CD8-positive, alpha-beta memory T cell (primary cell): ENCODE data around the gene TFG. TPM values are rescaled to one million over a fixed set of nuclear protein-coding genes. Genes with fewer than 3 reads are reported as not detected.

Experiments
- CTCF ChIA-PET: fragments of 350-600 bp; sonication (Branson Sonifier 250); formaldehyde crosslinking; loops from one replicate; lab custom pipeline; 2021; ENCODE audit warnings: antibody characterized with exemption; lab: Charles Lee
- POLR2A ChIA-PET: fragments of 350-600 bp; sonication (Branson Sonifier 250); formaldehyde crosslinking; loops from one replicate; lab custom pipeline; 2021; ENCODE audit warnings: antibody characterized with exemption; lab: Charles Lee
- DNase-seq, 5 donors: peaks; one replicate each; pipeline versions ENCODE4 v3.0.0 to v3.0.0-alpha.2; 2020 to 2022; ENCODE audit warnings: mixed read lengths in 1 of 5
- H3K27ac ChIP-seq: one replicate; pipeline ENCODE4 v1.7.0; 2013; ENCODE audit warnings: low read depth, mild to moderate bottlenecking, low read length, moderate library complexity
- H3K27me3 ChIP-seq: 2 replicates; pipeline ENCODE4 v1.7.0; 2013; ENCODE audit warnings: low read length, mild to moderate bottlenecking; ENCODE audit not compliant: insufficient read depth, poor library complexity, severe bottlenecking
- H3K36me3 ChIP-seq: 2 replicates; pipeline ENCODE4 v1.7.0; 2013; ENCODE audit warnings: mild to moderate bottlenecking, low read length, moderate library complexity; ENCODE audit not compliant: insufficient read depth
- H3K4me1 ChIP-seq: 2 replicates; pipeline ENCODE4 v1.7.0; 2013; ENCODE audit warnings: mild to moderate bottlenecking, low read length, moderate library complexity; ENCODE audit not compliant: insufficient read depth
- H3K4me3 ChIP-seq: 2 replicates; pipeline ENCODE4 v1.7.0; 2013; ENCODE audit warnings: mild to moderate bottlenecking, low read length
- H3K9me3 ChIP-seq: 2 replicates; pipeline ENCODE4 v1.7.0; 2013; ENCODE audit warnings: mild to moderate bottlenecking, low read length
- H3K27ac Mint-ChIP-seq, 8 donors: one replicate each; pipeline ENCODE4 v1.8.0; 2020 to 2021; ENCODE audit warnings: mixed read lengths in 8 of 8, mild to moderate bottlenecking in 6 of 8, inconsistent platforms in 3 of 8, moderate library complexity in 3 of 8
- H3K27me3 Mint-ChIP-seq, 2 donors: one replicate each; pipeline ENCODE4 v1.8.0; 2020 to 2021; ENCODE audit warnings: mixed read lengths in 2 of 2, mild to moderate bottlenecking in 1 of 2, moderate library complexity in 1 of 2
- H3K36me3 Mint-ChIP-seq, 3 donors: one replicate each; pipeline ENCODE4 v1.8.0; 2020 to 2021; ENCODE audit warnings: mixed read lengths in 3 of 3, inconsistent platforms in 1 of 3, mild to moderate bottlenecking in 1 of 3
- H3K4me1 Mint-ChIP-seq, 3 donors: one replicate each; pipeline ENCODE4 v1.8.0; 2020 to 2021; ENCODE audit warnings: mixed read lengths in 3 of 3, inconsistent platforms in 1 of 3, mild to moderate bottlenecking in 1 of 3
- H3K4me3 Mint-ChIP-seq, 7 donors: one replicate each; pipeline ENCODE4 v1.8.0; 2020 to 2021; ENCODE audit warnings: mixed read lengths in 7 of 7, mild to moderate bottlenecking in 6 of 7, moderate library complexity in 4 of 7, inconsistent platforms in 2 of 7
- H3K9me3 Mint-ChIP-seq, 5 donors: one replicate each; pipeline ENCODE4 v1.8.0; 2020 to 2022; ENCODE audit warnings: mixed read lengths in 5 of 5, mild to moderate bottlenecking in 3 of 5, moderate library complexity in 2 of 5, inconsistent platforms in 1 of 5
- polyA plus RNA-seq: library from polyadenylated mRNA; unstranded; fragments of 300-500 nt; fragmentation: Illumina TruSeq; gene quantifications from one replicate; pipeline ENCODE4 v1.2.3, GENCODE V29; 2021
- total RNA-seq, 2 experiments: library from RNA; stranded (reverse); gene quantifications; one replicate each; pipeline ENCODE4 v1.2.3, GENCODE V29; 2021

TFG gene
- total and polyA plus RNA-seq, 3 experiments from 2014 or later, result 45.4 to 50.6 (median 49.7) TPM

- no peak overlapping the region for H3K27ac ChIP-seq
- DNase-seq, result no peak
- H3K4me3 Mint-ChIP-seq, result no peak overlapping the region
- H3K36me3 ChIP-seq, result no peaks in the 10 kb centered on the region
- H3K4me1 Mint-ChIP-seq, result no peaks in the 10 kb centered on the region
- H3K36me3 Mint-ChIP-seq, result no peaks in the 10 kb centered on the region
- ChIA-PET POLR2A (no interaction called here), CTCF (no interaction called here)
- H3K4me3 ChIP-seq, result no peak overlapping the region
- H3K9me3 Mint-ChIP-seq, result no peaks in the 10 kb centered on the region
- H3K27me3 ChIP-seq, result no peaks in the 10 kb centered on the region
- peaks cover 12 to 70% of the 10 kb centered on the region in 2 donors for H3K27me3 Mint-ChIP-seq
- H3K9me3 ChIP-seq, result no peaks in the 10 kb centered on the region
- H3K27ac Mint-ChIP-seq, result no peak overlapping the region
- no peaks in the 10 kb centered on the region for H3K4me1 ChIP-seq
These were observed 8.6 kb upstream of the TFG start for GRCh38 chr3:100700708-100701107.

GRCh38 chr3:100702082-100702979 lies 7.0 kb upstream of the TFG start:
- H3K27ac ChIP-seq, result no peak overlapping the region
- no peaks in the 10 kb centered on the region for H3K4me1 Mint-ChIP-seq
- H3K36me3 Mint-ChIP-seq, result no peaks in the 10 kb centered on the region
- no peaks in the 10 kb centered on the region for H3K36me3 ChIP-seq
- no peak for DNase-seq
- no peaks in the 10 kb centered on the region for H3K27me3 ChIP-seq
- no peaks in the 10 kb centered on the region for H3K9me3 ChIP-seq
- H3K9me3 Mint-ChIP-seq, result no peaks in the 10 kb centered on the region
- no peaks in the 10 kb centered on the region for H3K4me1 ChIP-seq
- H3K4me3 ChIP-seq, result no peak overlapping the region
- CTCF ChIA-PET, result no interaction called here
- no peak overlapping the region for H3K27ac Mint-ChIP-seq
- H3K27me3 Mint-ChIP-seq, result peaks cover 11 to 64% of the 10 kb centered on the region in 2 donors
- no peak overlapping the region for H3K4me3 Mint-ChIP-seq
- POLR2A ChIA-PET, result no interaction called here

DNA sequence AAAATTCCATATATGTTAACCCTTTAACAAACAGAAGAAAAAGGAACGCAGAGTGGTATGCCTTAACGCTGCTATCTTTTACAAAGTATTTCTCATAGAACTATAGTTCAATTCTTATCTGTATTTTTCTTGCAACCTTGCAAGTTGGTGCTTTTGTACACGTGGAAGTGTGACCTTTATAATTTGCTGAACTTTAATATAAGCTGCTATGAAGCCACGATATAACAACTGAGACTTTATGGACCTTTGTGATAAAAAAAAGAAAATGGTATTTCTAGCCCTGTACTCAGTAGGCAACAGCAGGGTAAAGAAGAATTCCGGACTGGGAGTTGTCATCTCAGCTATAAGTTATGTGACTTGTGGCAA lies 6.3 kb upstream of the TFG start:
- CTCF ChIA-PET, result no interaction called here
- H3K4me3 Mint-ChIP-seq, result no peak overlapping the region
- Histone ChIP-seq H3K36me3 (no peaks in the 10 kb centered on the region), H3K27me3 (no peaks in the 10 kb centered on the region), H3K4me3 (no peak overlapping the region), H3K9me3 (no peaks in the 10 kb centered on the region), H3K4me1 (peaks cover under 1% of the 10 kb centered on the region), H3K27ac (no peak overlapping the region)
- POLR2A ChIA-PET, result no interaction called here
- no peak overlapping the region for H3K27ac Mint-ChIP-seq
- H3K27me3 Mint-ChIP-seq, result peaks cover 11 to 61% of the 10 kb centered on the region in 2 donors
- H3K4me1 Mint-ChIP-seq, result no peaks in the 10 kb centered on the region
- DNase-seq, result no peak
- no peaks in the 10 kb centered on the region for H3K36me3 Mint-ChIP-seq
- H3K9me3 Mint-ChIP-seq, result no peaks in the 10 kb centered on the region

DNA sequence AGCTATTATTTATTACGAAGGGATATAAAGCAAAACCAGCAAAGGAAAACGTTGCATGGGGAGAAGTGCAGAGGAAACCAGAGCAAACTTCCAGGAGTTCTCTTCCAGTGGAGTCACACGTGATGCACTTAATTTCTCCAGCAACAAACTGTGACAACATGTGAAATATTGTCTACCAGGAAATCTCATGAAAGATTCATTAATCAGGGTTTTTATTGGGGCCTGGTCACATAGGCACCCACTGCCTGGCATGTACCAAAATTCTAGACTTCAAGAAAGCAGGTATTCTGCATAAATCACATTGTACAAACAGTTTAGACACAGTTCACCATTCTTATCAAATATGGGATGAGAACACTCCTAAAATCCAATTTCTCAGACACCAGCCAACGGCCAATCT lies 5.4 kb upstream of the TFG start:
- Histone ChIP-seq H3K36me3 (no peaks in the 10 kb centered on the region), H3K27ac (no peak overlapping the region), H3K9me3 (no peaks in the 10 kb centered on the region), H3K4me1 (peaks cover 9% of the 10 kb centered on the region), H3K4me3 (no peak overlapping the region), H3K27me3 (no peaks in the 10 kb centered on the region)
- Mint-ChIP-seq H3K4me3 (no peak overlapping the region), H3K27ac (no peak overlapping the region), H3K4me1 (peaks cover 4 to 6% (median 5%) of the 10 kb centered on the region in 3 donors), H3K27me3 (peaks cover 5 to 52% of the 10 kb centered on the region in 2 donors), H3K36me3 (peaks cover 0 to 2% (median 0%) of the 10 kb centered on the region in 3 donors), H3K9me3 (no peaks in the 10 kb centered on the region)
- CTCF ChIA-PET, result no interaction called here
- no peak for DNase-seq
- POLR2A ChIA-PET, result no interaction called here

- Histone ChIP-seq H3K27me3 (no peaks in the 10 kb centered on the region), H3K27ac (no peak overlapping the region), H3K36me3 (no peaks in the 10 kb centered on the region), H3K4me3 (no peak overlapping the region), H3K4me1 (peaks cover 23% of the 10 kb centered on the region), H3K9me3 (no peaks in the 10 kb centered on the region)
- Mint-ChIP-seq H3K27me3 (peaks cover 2 to 32% of the 10 kb centered on the region in 2 donors), H3K4me1 (peaks cover 16 to 21% (median 21%) of the 10 kb centered on the region in 3 donors), H3K9me3 (no peaks in the 10 kb centered on the region), H3K36me3 (peaks cover 0 to 10% (median 2%) of the 10 kb centered on the region in 3 donors), H3K27ac (peak overlapping the region in 1 of 8 donors; percentile 97), H3K4me3 (no peak overlapping the region)
- DNase-seq, result no peak
- ChIA-PET POLR2A (no interaction called here), CTCF (no interaction called here)
These were observed 2.9 kb upstream of the TFG start for GRCh38 chr3:100706365-100706764.

DNA sequence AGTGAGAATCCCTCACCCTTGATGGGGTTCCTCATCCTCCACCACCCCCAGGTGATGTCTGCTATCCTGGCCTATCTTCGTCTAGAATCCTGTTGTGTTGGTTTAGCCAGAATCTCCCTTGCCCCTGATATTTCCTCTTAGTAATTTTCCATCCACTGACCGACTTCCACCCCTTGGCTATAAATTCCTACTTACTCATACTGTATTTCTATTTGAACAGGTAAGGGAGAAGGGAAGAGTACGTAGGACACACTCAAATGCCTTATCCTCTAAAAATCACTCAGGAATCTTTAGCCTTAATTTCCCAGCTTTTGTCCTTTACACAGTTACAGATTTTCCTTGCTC lies 678 bp upstream of the TFG start:
- H3K4me3 ChIP-seq, result peak overlapping the region; percentile 68

DNA sequence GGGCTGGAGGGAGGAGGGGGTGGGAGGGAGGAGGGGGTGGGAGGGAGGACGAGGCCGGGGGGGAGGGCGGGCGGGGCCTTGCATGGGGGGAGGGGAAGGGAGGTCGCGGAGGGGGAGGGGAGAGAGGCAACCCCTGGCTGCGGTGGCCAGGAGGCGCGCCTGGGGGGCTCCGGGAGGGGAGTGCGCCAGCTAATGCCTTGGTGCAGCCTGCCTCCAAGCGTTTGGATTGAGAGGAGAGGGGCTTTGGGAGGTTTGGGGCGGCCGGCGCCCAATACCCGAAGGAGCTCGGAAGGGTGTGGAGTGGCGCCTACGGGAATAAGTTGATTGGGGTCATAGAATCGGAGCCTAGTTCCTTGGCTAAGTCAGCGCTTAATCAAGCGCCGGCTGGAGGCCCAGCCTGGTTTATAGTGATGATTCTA lies 557 bp downstream of the TFG start:
- H3K27me3 Mint-ChIP-seq, result peaks cover 1 to 17% of the 10 kb centered on the region in 2 donors
- H3K9me3 ChIP-seq, result no peaks in the 10 kb centered on the region
- ChIA-PET CTCF (interaction anchor here (1.0 to 1.3 kb wide), 2 partner anchors 12 to 392 kb away, joined by 3 read pairs; no protein-coding TSS in a partner anchor), POLR2A (interaction anchor here (0.7 to 2.0 kb wide), 3 partner anchors 16 to 449 kb away, joined by 5 to 7 read pairs (median 6); partner anchors contain the start of genes LNP1, TBC1D23 and TOMM70)
- H3K4me3 Mint-ChIP-seq, result peak overlapping the region; percentile 68 to 93 (median 89)
- H3K4me1 Mint-ChIP-seq, result peaks cover 39 to 50% (median 49%) of the 10 kb centered on the region in 3 donors
- peaks cover 41% of the 10 kb centered on the region for H3K4me1 ChIP-seq
- peak overlapping the region; percentile 47 to 97 (median 84) for H3K27ac Mint-ChIP-seq
- H3K4me3 ChIP-seq, result peak overlapping the region; percentile 60
- H3K27ac ChIP-seq, result peak overlapping the region; percentile 80
- peak; percentile 20 to 61 (median 33) for DNase-seq
- peaks cover 4% of the 10 kb centered on the region for H3K36me3 ChIP-seq
- H3K36me3 Mint-ChIP-seq, result peaks cover 3 to 27% (median 4%) of the 10 kb centered on the region in 3 donors
- no peaks in the 10 kb centered on the region for H3K9me3 Mint-ChIP-seq
- no peaks in the 10 kb centered on the region for H3K27me3 ChIP-seq

More for the DNA sequence above, 678 bp upstream of the TFG start:
- Mint-ChIP-seq H3K4me1 (peaks cover 35 to 43% (median 42%) of the 10 kb centered on the region in 3 donors), H3K27ac (peak overlapping the region; percentile 93 to 98 (median 96)), H3K36me3 (peaks cover 2 to 19% (median 3%) of the 10 kb centered on the region in 3 donors), H3K9me3 (no peaks in the 10 kb centered on the region), H3K4me3 (peak overlapping the region; percentile 89 to 97 (median 91)), H3K27me3 (peaks cover 2 to 18% of the 10 kb centered on the region in 2 donors)
- no peaks in the 10 kb centered on the region for H3K9me3 ChIP-seq
- H3K4me1 ChIP-seq, result peaks cover 40% of the 10 kb centered on the region
- H3K36me3 ChIP-seq, result no peaks in the 10 kb centered on the region
- ChIA-PET CTCF (interaction anchor here (0.8 kb wide), 1 partner anchor 11 kb away, joined by 3 read pairs; no protein-coding TSS in a partner anchor), POLR2A (no interaction called here)
- DNase-seq, result no peak
- H3K27me3 ChIP-seq, result no peaks in the 10 kb centered on the region
- H3K27ac ChIP-seq, result peak overlapping the region; percentile 80
